IPS-18c (cell line): ENCODE measurements around the gene SFXN1.
A peak's percentile ranks its signal among the peaks of the same experiment; 100 is the strongest.

Experiments
- H3K4me3 ChIP-seq: 2 replicates; pipeline ENCODE4 v1.7.0; 2013; ENCODE audit warnings: low read depth, mild to moderate bottlenecking, low read length, moderate library complexity; ENCODE audit not compliant: insufficient read depth
- H3K9me3 ChIP-seq: one replicate; pipeline ENCODE4 v1.6.1; 2013; ENCODE audit warnings: mild to moderate bottlenecking, low read length, moderate library complexity; ENCODE audit not compliant: control insufficient read depth, insufficient read depth

The SFXN1 gene

GRCh38 chr5:175548626-175549311, 70.4 kb downstream of the SFXN1 start:
- H3K9me3 ChIP-seq = no peaks in the 10 kb centered on the region
- no peak overlapping the region for H3K4me3 ChIP-seq

- Histone ChIP-seq H3K9me3 (no peaks in the 10 kb centered on the region), H3K4me3 (no peak overlapping the region)
Observed at GRCh38 chr5:175550055-175550805, 71.9 kb downstream of the SFXN1 start.

- no peak overlapping the region for H3K4me3 ChIP-seq
- no peaks in the 10 kb centered on the region for H3K9me3 ChIP-seq
Observed at GRCh38 chr5:175551266-175551665, 72.9 kb downstream of the SFXN1 start.

GRCh38 chr5:175554296-175554695, 75.9 kb downstream of the SFXN1 start:
- Histone ChIP-seq H3K4me3 (no peak overlapping the region), H3K9me3 (no peaks in the 10 kb centered on the region)

- Histone ChIP-seq H3K9me3 (no peaks in the 10 kb centered on the region), H3K4me3 (no peak overlapping the region)
Observed at GRCh38 chr5:175555168-175555785, 76.9 kb downstream of the SFXN1 start.

GRCh38 chr5:175556794-175557193, 78.4 kb downstream of the SFXN1 start:
- Histone ChIP-seq H3K4me3 (no peak overlapping the region), H3K9me3 (no peaks in the 10 kb centered on the region)

GRCh38 chr5:175557778-175558177, 79.4 kb downstream of the SFXN1 start:
- no peak overlapping the region for H3K4me3 ChIP-seq
- no peaks in the 10 kb centered on the region for H3K9me3 ChIP-seq

- no peak overlapping the region for H3K4me3 ChIP-seq
- no peaks in the 10 kb centered on the region for H3K9me3 ChIP-seq
Observed at GRCh38 chr5:175558801-175559480, 80.6 kb downstream of the SFXN1 start.

GRCh38 chr5:175560011-175560410, 81.7 kb downstream of the SFXN1 start:
- Histone ChIP-seq H3K4me3 (no peak overlapping the region), H3K9me3 (no peaks in the 10 kb centered on the region)

- Histone ChIP-seq H3K9me3 (no peaks in the 10 kb centered on the region), H3K4me3 (no peak overlapping the region)
Observed at GRCh38 chr5:175561085-175561484, 82.7 kb downstream of the SFXN1 start.

GRCh38 chr5:175564716-175565115, 86.4 kb downstream of the SFXN1 start:
- Histone ChIP-seq H3K4me3 (no peak overlapping the region), H3K9me3 (no peaks in the 10 kb centered on the region)

- Histone ChIP-seq H3K9me3 (peaks cover 3% of the 10 kb centered on the region), H3K4me3 (no peak overlapping the region)
Observed at GRCh38 chr5:175566697-175567096, 88.3 kb downstream of the SFXN1 start.

- Histone ChIP-seq H3K9me3 (peaks cover 3% of the 10 kb centered on the region), H3K4me3 (no peak overlapping the region)
Observed at GRCh38 chr5:175567954-175568353, 89.6 kb downstream of the SFXN1 start.

GRCh38 chr5:175569701-175570100, 91.3 kb downstream of the SFXN1 start:
- Histone ChIP-seq H3K4me3 (no peak overlapping the region), H3K9me3 (peaks cover 3% of the 10 kb centered on the region)

- Histone ChIP-seq H3K9me3 (peaks cover 3% of the 10 kb centered on the region), H3K4me3 (no peak overlapping the region)
Observed at GRCh38 chr5:175572886-175573285, 94.5 kb downstream of the SFXN1 start.

- peak overlapping the region; percentile 36; the same call in 1 of the 2 replicates for H3K4me3 ChIP-seq
- peaks cover 3% of the 10 kb centered on the region for H3K9me3 ChIP-seq
Observed at GRCh38 chr5:175573493-175574269, 95.3 kb downstream of the SFXN1 start.

GRCh38 chr5:175575301-175575700, 96.9 kb downstream of the SFXN1 start:
- H3K4me3 ChIP-seq = no peak overlapping the region
- H3K9me3 ChIP-seq = peaks cover 2% of the 10 kb centered on the region
